Kidney capillary endothelial cell (primary cell): ENCODE data around the gene ZNF451.

Source experiments
- DNase-seq: peaks from one replicate; pipeline ENCODE4 v3.0.0-alpha.2; 2018; ENCODE audit warnings: low spot score

Gene ZNF451

GRCh38 chr6:57209030-57209429 lies 119.0 kb downstream of the ZNF451 start:
- no peak for DNase-seq

- DNase-seq: no peak
These were observed 120.1 kb downstream of the ZNF451 start for GRCh38 chr6:57210060-57210459.

- no peak for DNase-seq
These were observed 125.3 kb downstream of the ZNF451 start for GRCh38 chr6:57215260-57215659.

DNA sequence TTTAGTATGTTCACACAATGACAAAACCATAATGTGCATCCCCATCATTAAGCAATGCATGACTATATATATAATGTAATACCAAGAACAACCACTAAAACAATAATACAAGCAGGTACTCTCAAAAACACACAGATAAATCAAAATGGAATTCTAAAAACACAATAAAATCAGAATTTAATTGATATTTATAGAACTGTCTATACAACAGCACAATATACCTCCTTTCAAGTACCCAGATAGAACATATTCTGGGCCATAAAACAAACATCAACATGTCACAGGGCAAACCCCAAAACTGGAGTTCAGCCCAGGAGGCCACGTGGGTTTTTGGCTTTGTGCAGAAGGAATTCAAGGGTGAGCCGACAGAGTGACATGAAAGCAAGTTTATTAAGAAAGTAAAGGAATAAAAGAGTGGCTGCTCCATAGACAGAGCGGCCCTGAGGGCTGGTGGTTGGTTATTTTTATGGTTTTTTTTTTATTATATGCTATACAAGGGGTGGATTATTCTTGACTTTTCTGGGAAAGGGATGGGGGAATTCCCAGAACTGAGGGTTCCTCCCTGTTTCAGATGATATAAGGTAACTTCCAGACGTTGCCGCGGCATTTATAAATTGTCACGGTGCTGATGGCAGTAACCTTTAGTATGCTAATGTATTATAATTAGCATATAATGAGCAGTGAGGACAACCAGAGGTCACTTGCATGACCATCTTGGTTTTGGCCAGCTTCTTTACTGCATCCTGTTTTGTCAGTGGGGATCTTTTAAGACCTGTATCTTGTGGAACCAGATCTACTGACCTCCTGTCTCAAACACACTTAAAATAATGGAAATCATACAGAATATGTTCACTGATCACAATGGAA lies 126.5 kb downstream of the ZNF451 start:
- no peak for DNase-seq

DNA sequence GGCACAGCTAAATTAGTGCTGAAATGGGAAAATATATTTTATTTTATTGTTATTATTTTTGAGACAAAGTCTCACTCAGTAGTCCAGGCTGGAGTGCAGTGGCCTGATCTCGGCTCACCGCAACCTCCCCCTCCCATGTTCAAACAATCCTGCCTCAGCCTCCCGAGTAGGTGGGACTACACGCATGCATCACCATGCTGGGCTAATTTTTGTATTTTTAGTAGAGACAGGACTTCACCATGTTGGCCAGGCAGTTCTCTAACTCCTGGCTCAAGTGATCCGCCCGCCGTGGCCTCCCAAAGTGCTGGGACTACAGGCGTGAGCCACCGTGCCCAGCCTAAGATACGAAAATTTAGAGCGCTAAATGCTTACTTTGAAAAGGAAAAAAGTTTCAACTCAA lies 127.3 kb downstream of the ZNF451 start:
- DNase-seq: no peak
